ENCODE data around the gene AKT3.
"Not testable (repeated sequence)": the region's sequence is repeated elsewhere in the genome, so short reads cannot be mapped to it uniquely, and the experiment has no call there.

Gene AKT3

DNA sequence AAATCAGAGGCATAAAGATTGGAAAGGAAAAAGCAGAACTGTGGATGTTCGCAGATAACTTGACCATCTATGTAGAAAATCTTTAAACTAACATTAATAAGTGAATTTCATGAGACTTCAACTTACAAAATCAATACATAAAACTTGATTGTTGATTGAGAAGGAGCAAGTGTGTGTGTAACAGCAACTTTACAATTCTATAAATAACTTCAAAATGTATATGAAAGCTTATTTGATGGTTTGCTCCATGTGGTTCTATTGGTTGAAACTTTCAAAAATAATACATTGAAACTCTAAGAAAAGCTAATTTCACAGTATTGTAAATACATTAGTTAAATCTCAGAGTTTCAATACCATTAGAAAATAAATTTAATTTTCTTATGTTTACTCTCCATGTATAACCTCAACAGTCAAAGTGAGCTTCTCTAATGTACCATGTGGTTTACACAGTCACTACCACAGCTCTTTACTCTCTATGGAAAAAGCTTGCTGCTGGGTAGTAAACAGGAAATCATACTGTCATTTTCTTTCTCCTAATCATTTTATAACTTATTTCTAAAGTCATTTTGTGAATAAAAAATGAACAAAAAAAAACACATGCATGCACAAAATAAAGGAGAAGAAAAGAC is 12.0 kb downstream of the AKT3 start:
- no peak for DNase-seq

- no peak for DNase-seq
Observed at GRCh38 chr1:243834130-243834529, 15.9 kb downstream of the AKT3 start.

GRCh38 chr1:243831463-243831862 is 18.6 kb downstream of the AKT3 start:
- DNase-seq = no peak

DNA sequence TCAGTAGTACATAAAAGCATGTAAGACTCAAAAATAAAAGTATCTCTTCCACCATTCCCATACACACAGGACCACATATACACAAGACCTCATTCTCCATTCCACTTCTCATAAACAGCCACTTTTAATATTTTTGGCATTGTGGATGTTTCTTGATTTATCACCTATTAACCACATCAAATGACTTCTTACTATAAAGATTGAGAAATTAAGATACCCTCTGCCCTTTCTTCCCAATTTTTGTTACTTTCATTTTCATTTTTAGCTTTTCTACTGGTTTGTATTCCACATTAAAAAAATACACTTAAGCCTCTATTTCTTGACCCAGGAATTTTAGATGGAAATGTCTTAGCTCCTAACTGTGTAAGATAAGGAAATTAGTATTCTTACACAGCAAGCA is 22.8 kb downstream of the AKT3 start:
- DNase-seq = no peak

- DNase-seq = not testable (repeated sequence)
Observed at GRCh38 chr1:243824907-243825306, 25.1 kb downstream of the AKT3 start.

DNA sequence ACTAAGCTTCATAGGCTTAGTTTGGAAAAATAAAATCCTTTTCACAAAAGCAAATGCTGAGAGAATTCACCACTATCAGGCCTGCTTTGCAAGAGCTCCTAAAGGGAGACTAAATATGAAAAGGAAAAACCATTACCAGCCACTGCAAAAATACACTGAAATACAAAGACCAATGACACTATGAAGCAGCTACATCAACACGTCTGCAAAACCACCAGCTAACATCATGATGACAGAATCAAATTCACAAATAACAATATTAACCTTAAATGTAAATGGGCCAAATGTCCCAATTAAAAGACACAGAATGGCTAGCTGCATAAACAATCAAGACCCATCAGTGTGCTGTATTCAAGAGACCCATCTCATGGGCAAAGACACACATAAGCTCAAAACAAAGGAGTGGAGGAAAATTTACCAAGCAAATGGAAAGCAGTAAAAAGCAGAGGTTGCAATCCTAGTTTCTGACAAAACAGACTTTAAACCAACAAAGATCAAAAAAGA is 28.8 kb downstream of the AKT3 start:
- DNase-seq = no peak

- no peak for DNase-seq
Observed at GRCh38 chr1:243819438-243819839, 30.6 kb downstream of the AKT3 start.

DNA sequence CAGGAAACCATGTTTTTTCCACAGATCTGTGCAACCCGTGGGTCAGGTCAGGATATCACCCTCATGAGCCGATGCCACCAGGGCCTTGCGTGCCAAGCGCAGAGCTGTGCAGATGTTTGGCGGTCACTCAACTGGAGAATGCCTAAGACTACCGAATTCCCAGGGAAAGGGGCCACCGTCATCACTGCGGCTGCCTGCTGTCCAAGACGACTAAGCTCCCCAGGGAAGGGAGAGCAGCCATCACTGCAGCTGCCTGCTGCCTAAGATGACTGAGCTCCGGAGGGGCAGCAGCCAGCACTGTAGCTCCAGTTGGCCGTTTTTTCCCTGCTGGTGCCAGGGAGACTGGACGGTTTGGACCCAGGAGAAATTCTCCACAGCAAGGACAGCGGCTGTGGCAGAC is 31.1 kb downstream of the AKT3 start:
- DNase-seq = no peak

DNA sequence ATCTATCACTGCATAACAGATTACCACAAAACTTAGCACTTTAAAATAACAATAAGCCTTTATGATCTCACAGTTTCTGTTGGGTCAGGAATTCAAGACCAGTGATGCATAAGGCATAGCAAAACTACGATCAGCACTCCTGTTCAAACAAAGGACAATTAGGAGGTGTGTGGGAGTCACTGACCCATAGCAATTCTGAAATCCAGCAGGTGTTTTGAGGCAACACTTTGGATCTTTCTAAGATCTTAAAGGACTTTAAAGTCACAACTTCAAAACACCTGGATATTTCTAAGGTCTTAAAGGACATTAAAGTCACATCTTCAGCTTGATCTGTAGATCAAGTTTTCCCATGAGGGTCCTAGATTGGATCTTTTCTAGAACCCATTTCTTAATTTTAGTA is 35.3 kb downstream of the AKT3 start:
- no peak for DNase-seq

- not testable (repeated sequence) for DNase-seq
Observed at GRCh38 chr1:243807346-243807745, 42.7 kb downstream of the AKT3 start.

DNA sequence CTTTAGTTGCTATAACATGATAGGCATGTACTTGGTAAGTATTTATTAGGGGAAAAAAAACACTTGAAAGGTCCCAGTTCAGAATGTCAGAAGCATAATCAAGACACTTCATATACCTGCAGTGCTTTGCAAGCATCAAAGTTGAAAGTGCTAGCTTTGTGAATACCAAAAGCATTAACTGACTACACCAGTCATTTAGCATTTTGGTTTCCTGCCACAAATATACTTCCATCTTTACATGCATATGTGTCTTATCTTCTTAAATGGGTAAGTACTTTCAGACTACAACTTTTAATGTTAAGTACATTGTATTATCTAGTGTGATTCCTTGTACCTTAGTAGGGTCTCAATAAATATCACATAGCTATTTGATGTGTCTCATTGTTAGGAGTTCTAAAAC is 43.7 kb downstream of the AKT3 start:
- DNase-seq = no peak

- no peak for DNase-seq
Observed at GRCh38 chr1:243802736-243803135, 47.3 kb downstream of the AKT3 start.

GRCh38 chr1:243801378-243801777 is 48.7 kb downstream of the AKT3 start:
- no peak for DNase-seq

GRCh38 chr1:243799908-243800307 is 50.1 kb downstream of the AKT3 start:
- DNase-seq = no peak

DNA sequence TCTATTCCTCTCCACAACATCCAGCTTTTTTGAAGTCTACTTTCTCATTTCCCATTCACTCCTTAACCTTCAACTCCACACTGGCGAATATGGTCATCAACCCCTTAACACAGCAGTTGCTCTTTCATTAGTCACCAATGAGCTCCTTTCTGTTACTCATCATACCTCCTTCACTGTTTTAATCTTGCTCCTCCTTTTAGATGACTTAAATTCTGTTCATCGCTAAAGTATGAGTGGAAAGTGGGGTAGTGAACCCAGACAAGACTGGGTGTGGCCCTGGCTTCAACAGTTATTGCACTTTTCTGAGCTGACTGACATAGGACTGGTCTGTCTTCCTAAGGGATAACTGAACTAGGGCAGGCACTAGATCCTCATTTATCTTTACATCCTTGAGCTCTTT is 51.3 kb downstream of the AKT3 start:
- DNase-seq = peak; percentile 6

GRCh38 chr1:243796016-243796415 is 54.0 kb downstream of the AKT3 start:
- no peak for DNase-seq

- DNase-seq = no peak
Observed at GRCh38 chr1:243793298-243793697, 56.7 kb downstream of the AKT3 start.

GRCh38 chr1:243792891-243793290 is 57.2 kb downstream of the AKT3 start:
- no peak for DNase-seq

DNA sequence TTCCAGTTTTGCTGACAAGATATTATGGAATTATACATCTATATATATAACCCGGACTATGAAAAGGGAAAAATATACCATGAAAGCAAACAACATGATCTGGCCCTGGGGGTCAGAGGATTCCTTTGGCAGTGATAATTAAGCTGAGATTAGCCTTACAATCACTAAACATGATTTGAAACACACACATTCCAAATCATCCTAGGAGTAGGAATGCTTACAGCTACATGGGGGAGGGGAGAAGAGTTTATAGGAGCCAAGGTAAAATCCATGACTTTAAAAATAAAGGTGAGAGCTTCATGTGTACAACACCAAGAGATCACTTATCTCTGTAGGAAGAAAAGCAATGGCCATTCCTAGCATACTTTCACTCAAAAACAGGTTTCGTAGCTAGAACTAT is 57.6 kb downstream of the AKT3 start:
- no peak for DNase-seq

DNA sequence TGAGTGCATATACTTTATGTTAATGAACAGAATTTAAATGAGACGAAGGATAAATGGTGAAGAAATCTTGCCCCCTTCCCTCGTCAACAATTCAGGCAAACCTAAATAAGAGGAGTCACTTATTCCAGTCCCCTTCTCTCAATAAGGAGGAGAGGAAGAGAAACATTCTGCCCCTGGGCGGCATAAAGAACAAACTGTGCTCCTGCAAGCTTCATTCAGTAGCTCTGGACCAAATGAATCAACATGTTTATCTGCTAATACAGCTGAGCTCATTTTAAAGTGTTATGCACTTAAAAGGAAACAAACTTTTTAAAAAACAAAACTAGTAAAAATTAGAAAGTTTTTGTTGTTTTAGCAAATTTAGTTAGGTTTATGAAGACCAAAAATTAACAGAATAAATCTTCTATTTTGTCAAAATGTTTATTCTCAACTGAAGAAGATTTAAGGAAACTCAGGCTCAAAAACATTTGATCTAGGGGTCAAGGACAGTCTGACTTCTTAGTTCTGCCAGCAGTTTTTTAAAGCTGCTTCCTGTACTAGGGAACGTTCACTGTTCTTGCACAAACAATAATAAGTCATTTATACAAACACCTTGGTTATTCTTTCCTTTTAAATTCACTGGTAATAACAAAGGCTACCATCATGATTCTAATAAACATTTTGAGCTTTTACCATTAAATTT is 58.3 kb downstream of the AKT3 start:
- no peak for DNase-seq

GRCh38 chr1:243790404-243790803 is 59.6 kb downstream of the AKT3 start:
- DNase-seq = no peak

GRCh38 chr1:243786531-243786930 is 63.5 kb downstream of the AKT3 start:
- DNase-seq = no peak

- no peak for DNase-seq
Observed at GRCh38 chr1:243784506-243784905, 65.5 kb downstream of the AKT3 start.

GRCh38 chr1:243783714-243784113 is 66.3 kb downstream of the AKT3 start:
- DNase-seq = no peak

All from stimulated activated CD4-positive, alpha-beta T cell treated with anti-CD3 and anti-CD28 coated beads, Interleukin-1b, Interleukin-23, amount 100 ng/mL, for 48 hours (primary cell).